Activated CD8-positive, alpha-beta T cell treated with anti-CD3 and anti-CD28 coated beads for 36 hours (primary cell): ENCODE results near the gene PRKAG2. TPM values are rescaled to one million over a fixed set of nuclear protein-coding genes. Genes with fewer than 3 reads are reported as not detected.

Experiments
- ATAC-seq: fragments of 200-7000 bp; cut with Tn5 transposase; one replicate; pipeline ENCODE4 v1.10.0; 2021; ENCODE audit warnings: mild to moderate bottlenecking, moderate library complexity
- CTCF ChIA-PET: fragments of 350-600 bp; sonication (Branson Sonifier 250); formaldehyde crosslinking; loops from one replicate; lab custom pipeline; 2021; ENCODE audit warnings: antibody characterized with exemption; lab: Charles Lee
- POLR2A ChIA-PET: fragments of 350-600 bp; sonication (Branson Sonifier 250); formaldehyde crosslinking; loops from one replicate; lab custom pipeline; 2021; ENCODE audit warnings: antibody characterized with exemption; lab: Charles Lee
- DNase-seq: peaks from one replicate; pipeline ENCODE4 v3.0.0-alpha.2; 2020
- H3K27ac Mint-ChIP-seq: one replicate; pipeline ENCODE4 v1.8.0; 2021; ENCODE audit warnings: mild to moderate bottlenecking, mixed read lengths
- H3K27me3 Mint-ChIP-seq: one replicate; pipeline ENCODE4 v1.8.0; 2021; ENCODE audit warnings: mixed read lengths
- H3K36me3 Mint-ChIP-seq: one replicate; pipeline ENCODE4 v1.8.0; 2021; ENCODE audit warnings: low read depth, mixed read lengths
- H3K4me1 Mint-ChIP-seq: one replicate; pipeline ENCODE4 v1.8.0; 2021; ENCODE audit warnings: low read depth, mixed read lengths
- H3K4me3 Mint-ChIP-seq: one replicate; pipeline ENCODE4 v1.8.0; 2021; ENCODE audit warnings: mild to moderate bottlenecking, moderate library complexity, mixed read lengths
- H3K9me3 Mint-ChIP-seq: one replicate; pipeline ENCODE4 v1.8.0; 2021; ENCODE audit warnings: mixed read lengths
- CTCF ChIP-seq: fragments of 200-600 bp; IDR thresholded peaks from one replicate; pipeline ENCODE4 v1.8.0; 2022; ENCODE audit warnings: antibody characterized with exemption, mild to moderate bottlenecking
- intact Hi-C: fragments of 100-400 bp; cut with micrococcal nuclease; formaldehyde crosslinking; loops from one replicate; pipeline ENCODE4 v1.10.0; 2022
- total RNA-seq, 2 experiments: library from RNA; stranded (reverse); gene quantifications; one replicate each; pipeline ENCODE4 v1.2.3, GENCODE V29; 2021

The PRKAG2 gene
- total RNA-seq, 2 experiments from 2014 or later: 17.0 to 19.2 TPM

- POLR2A ChIA-PET: interaction anchor here (1.1 kb wide), 1 partner anchor 11 kb away, joined by 3 read pairs; no protein-coding TSS in a partner anchor
- no peak for ATAC-seq
- no peak for TF ChIP-seq CTCF
- no peak overlapping the region for H3K27ac Mint-ChIP-seq
- no peaks in the 10 kb centered on the region for H3K36me3 Mint-ChIP-seq
- CTCF ChIA-PET: no interaction called here
- H3K27me3 Mint-ChIP-seq: no peaks in the 10 kb centered on the region
- H3K9me3 Mint-ChIP-seq: no peaks in the 10 kb centered on the region
- no peak for DNase-seq
- intact Hi-C loops: no loop called here
- no peak overlapping the region for H3K4me3 Mint-ChIP-seq
- H3K4me1 Mint-ChIP-seq: peaks cover 9% of the 10 kb centered on the region
These were observed 182.5 kb downstream of the PRKAG2 start for GRCh38 chr7:151694441-151694827.

- Mint-ChIP-seq H3K4me3 (no peak overlapping the region), H3K27ac (no peak overlapping the region), H3K36me3 (no peaks in the 10 kb centered on the region), H3K9me3 (no peaks in the 10 kb centered on the region), H3K4me1 (peaks cover 9% of the 10 kb centered on the region), H3K27me3 (no peaks in the 10 kb centered on the region)
- intact Hi-C loops: no loop called here
- ChIA-PET CTCF (interaction anchor here (1.0 kb wide), 1 partner anchor 379 kb away, joined by 3 read pairs; no protein-coding TSS in a partner anchor), POLR2A (no interaction called here)
- DNase-seq (no peak), ATAC-seq (no peak)
- no peak for TF ChIP-seq CTCF
These were observed 183.8 kb downstream of the PRKAG2 start for GRCh38 chr7:151693140-151693539.

GRCh38 chr7:151692721-151693120 lies 184.2 kb downstream of the PRKAG2 start:
- H3K27ac Mint-ChIP-seq: no peak overlapping the region
- ChIA-PET POLR2A (no interaction called here), CTCF (no interaction called here)
- no peaks in the 10 kb centered on the region for H3K9me3 Mint-ChIP-seq
- no peak for DNase-seq
- no peak for TF ChIP-seq CTCF
- H3K4me3 Mint-ChIP-seq: no peak overlapping the region
- no peaks in the 10 kb centered on the region for H3K27me3 Mint-ChIP-seq
- no peak for ATAC-seq
- H3K4me1 Mint-ChIP-seq: peaks cover 9% of the 10 kb centered on the region
- intact Hi-C loops: no loop called here
- no peaks in the 10 kb centered on the region for H3K36me3 Mint-ChIP-seq

GRCh38 chr7:151691449-151691848 lies 185.5 kb downstream of the PRKAG2 start:
- no peak for TF ChIP-seq CTCF

GRCh38 chr7:151690606-151691005 lies 186.3 kb downstream of the PRKAG2 start:
- no peak for DNase-seq
- ChIA-PET CTCF (no interaction called here), POLR2A (interaction anchor here (0.9 kb wide), 1 partner anchor 21 kb away, joined by 3 read pairs; no protein-coding TSS in a partner anchor)
- H3K4me3 Mint-ChIP-seq: no peak overlapping the region
- H3K9me3 Mint-ChIP-seq: no peaks in the 10 kb centered on the region
- H3K27ac Mint-ChIP-seq: no peak overlapping the region
- H3K27me3 Mint-ChIP-seq: no peaks in the 10 kb centered on the region
- H3K4me1 Mint-ChIP-seq: peaks cover 9% of the 10 kb centered on the region
- no peak for ATAC-seq
- no peaks in the 10 kb centered on the region for H3K36me3 Mint-ChIP-seq
- intact Hi-C loops: no loop called here
- no peak for TF ChIP-seq CTCF

More at GRCh38 chr7:151691449-151691848, 185.5 kb downstream of the PRKAG2 start:
- H3K27me3 Mint-ChIP-seq: no peaks in the 10 kb centered on the region
- peaks cover 9% of the 10 kb centered on the region for H3K4me1 Mint-ChIP-seq
- no peaks in the 10 kb centered on the region for H3K36me3 Mint-ChIP-seq
- intact Hi-C loops: no loop called here
- ChIA-PET POLR2A (interaction anchor here (0.9 kb wide), 1 partner anchor 20 kb away, joined by 3 read pairs; no protein-coding TSS in a partner anchor), CTCF (no interaction called here)
- DNase-seq: no peak
- no peak for ATAC-seq
- H3K4me3 Mint-ChIP-seq: no peak overlapping the region
- H3K27ac Mint-ChIP-seq: no peak overlapping the region
- no peaks in the 10 kb centered on the region for H3K9me3 Mint-ChIP-seq
